Transverse colon (tissue), 4 donors: Measurements from ENCODE around the gene ABCB8. TPM values are rescaled to one million over a fixed set of nuclear protein-coding genes. Genes with fewer than 3 reads are reported as not detected.

Experiments used
- DNase-seq: peaks from one replicate; pipeline ENCODE4 v3.0.0-alpha.2; 2019
- H3K27ac ChIP-seq, 4 donors: fragments of 200-600 bp; sonication (generic); 2 replicates each; pipeline ENCODE4 v1.5.1; 2016 to 2018; ENCODE audit warnings: inconsistent platforms in 4 of 4
- H3K27me3 ChIP-seq: fragments of 200-600 bp; sonication (generic); 2 replicates; pipeline ENCODE4 v1.5.1; 2017; ENCODE audit warnings: inconsistent platforms
- H3K36me3 ChIP-seq, 4 donors: fragments of 200-600 bp; sonication (generic); 2 replicates each; pipeline ENCODE4 v1.5.1; 2017 to 2019; ENCODE audit warnings: inconsistent platforms in 4 of 4
- H3K4me1 ChIP-seq, 4 donors: fragments of 200-600 bp; sonication (generic); 2 replicates each; pipeline ENCODE4 v1.5.1; 2017 to 2020; ENCODE audit warnings: inconsistent platforms in 4 of 4
- H3K4me3 ChIP-seq, 4 donors: fragments of 200-600 bp; sonication (generic); 1 replicate in 1 of 4; 2 replicates in 3 of 4; pipeline versions ENCODE4 v1.5.1 to v1.6.1; 2017 to 2019; ENCODE audit warnings: inconsistent platforms in 4 of 4
- H3K9me3 ChIP-seq, 2 donors: fragments of 200-600 bp; sonication (generic); 2 replicates each; pipeline ENCODE4 v1.5.1; 2017 to 2019; ENCODE audit warnings: inconsistent platforms in 2 of 2
- CTCF ChIP-seq, 5 experiments: fragments of 200-600 bp in 3 of 5; fragments of 450-650 bp in 2 of 5; sonication (generic) in 3 of 5; IDR thresholded peaks; 1 replicate in 2 of 5; 2 replicates in 3 of 5; pipeline ENCODE4 v1.5.1; 2016 to 2017; ENCODE audit warnings: antibody characterized with exemption in 5 of 5, inconsistent platforms in 3 of 5, mild to moderate bottlenecking in 2 of 5, moderate library complexity in 1 of 5
- EP300 ChIP-seq: sonication (generic); formaldehyde crosslinking; IDR thresholded peaks from one replicate; pipeline ENCODE4 v1.6.1; 2017; ENCODE audit warnings: antibody characterized with exemption, low read depth
- POLR2A ChIP-seq: fragments of 450-650 bp; IDR thresholded peaks from one replicate; pipeline ENCODE4 v1.6.1; 2016; ENCODE audit warnings: antibody characterized with exemption, mild to moderate bottlenecking, moderate library complexity
- POLR2AphosphoS5 ChIP-seq, 3 donors: sonication (generic); formaldehyde crosslinking; IDR thresholded peaks; one replicate each; pipeline ENCODE4 v1.6.1; 2016; ENCODE audit warnings: antibody characterized with exemption in 3 of 3
- WGBS, 2 donors: methylation state at CpG; one replicate each; pipeline ENCODE4 v1.1.5; 2018; ENCODE audit warnings: low coverage in 1 of 2; 5-methylcytosine and 5-hydroxymethylcytosine counted together
- in situ Hi-C, 4 donors: fragments of 200-750 bp; cut with MboI; loops; one replicate each; pipeline versions ENCODE4 v1.15.0 to v1.15.1; 2017; ENCODE audit warnings: low sequenced_read_pairs in 3 of 4, low pct_ligation_motif_present in 1 of 4, low pct_unique_long_range_greater_than_20kb in 1 of 4
- intact Hi-C: fragments of 100-400 bp; cut with DNase I; formaldehyde crosslinking; loops from one replicate; pipeline ENCODE4 v1.15.1; 2023; ENCODE audit warnings: low total_unique reads
- total RNA-seq, 4 donors: library from RNA; depleted of rRNA; stranded (reverse); fragments of >200 nt; gene quantifications; one replicate each; pipeline ENCODE4 v1.1.0, GENCODE V29; 2016

Gene ABCB8
- total RNA-seq, 4 donors from 2014 or later, result 33.3 to 76.4 (median 51.4) TPM

- WGBS, 2 donors, result 67 to 79% methylated on average over 1 to 20 of the region's 27 CpGs
Observed at GRCh38 chr7:151079199-151079910, 51.1 kb downstream of the ABCB8 start.

GRCh38 chr7:151080067-151080521 lies 51.8 kb downstream of the ABCB8 start:
- Histone ChIP-seq H3K4me3 (peak overlapping the region; percentile 79 to 88 (median 80)), H3K27ac (peak overlapping the region; percentile 93 to 98 (median 97)), H3K27me3 (no peaks in the 10 kb centered on the region), H3K4me1 (peaks cover 26 to 53% (median 39%) of the 10 kb centered on the region in 4 donors), H3K9me3 (no peaks in the 10 kb centered on the region), H3K36me3 (peaks cover 0 to 4% (median 1%) of the 10 kb centered on the region in 4 donors)
- in situ Hi-C loops, result no loop called here
- no peak for DNase-seq
- no peak for TF ChIP-seq POLR2AphosphoS5 (IDR thresholded peaks at IDR 0.05)
- peak in 1 of 5 experiments; percentile 42 for TF ChIP-seq CTCF (IDR thresholded peaks at IDR 0.05)
- no peak for TF ChIP-seq EP300
- TF ChIP-seq POLR2A, result no peak
- intact Hi-C loops, result no loop called here
- WGBS, 2 donors, result 2% methylated on average over 27 of the region's 31 CpGs; no CpG with 5 or more reads in 1 of the 2 donors

More at GRCh38 chr7:151079199-151079910, 51.1 kb downstream of the ABCB8 start:
- peak overlapping the region in 3 of 4 donors; percentile 79 to 88 (median 81) for H3K4me3 ChIP-seq
- in situ Hi-C loops (no loop called here), intact Hi-C loops (no loop called here)
- H3K9me3 ChIP-seq, result no peaks in the 10 kb centered on the region
- H3K4me1 ChIP-seq, result peaks cover 26 to 52% (median 39%) of the 10 kb centered on the region in 4 donors
- H3K27me3 ChIP-seq, result no peaks in the 10 kb centered on the region
- peak overlapping the region; percentile 93 to 98 (median 97) for H3K27ac ChIP-seq
- TF ChIP-seq POLR2A, result no peak
- no peak for TF ChIP-seq CTCF (IDR thresholded peaks at IDR 0.05)
- no peak for TF ChIP-seq POLR2AphosphoS5 (IDR thresholded peaks at IDR 0.05)
- TF ChIP-seq EP300, result no peak
- no peak for DNase-seq
- H3K36me3 ChIP-seq, result peaks cover 0 to 12% (median 5%) of the 10 kb centered on the region in 4 donors

- intact Hi-C loops (no loop called here), in situ Hi-C loops (no loop called here)
- H3K4me3 ChIP-seq, result peak within 1 kb of the TSS; percentile 79 to 88 (median 80)
- peaks cover 31 to 58% (median 42%) of the 10 kb centered on the region in 4 donors for H3K4me1 ChIP-seq
- TF ChIP-seq POLR2AphosphoS5 (IDR thresholded peaks at IDR 0.05) (peak; percentile 74 to 82 (median 76)), POLR2A (peak; percentile 80), EP300 (no peak)
- WGBS, 2 donors, result 2% methylated on average over 39 of the region's 66 CpGs; no CpG with 5 or more reads in 1 of the 2 donors
- H3K36me3 ChIP-seq, result no peaks in the 10 kb centered on the region
- DNase-seq, result peak; percentile 92
- H3K27me3 ChIP-seq, result no peaks in the 10 kb centered on the region
- H3K9me3 ChIP-seq, result no peaks in the 10 kb centered on the region
- peak within 1 kb of the TSS; percentile 93 to 98 (median 97) for H3K27ac ChIP-seq
Observed at GRCh38 chr7:151080522-151081169, 52.4 kb downstream of the ABCB8 start, which contains the start of gene FASTK. FASTK (minus strand) TSS chr7:151080809; CDS start chr7:151080766, 43 bp downstream.

GRCh38 chr7:151081170-151082101 lies 53.2 kb downstream of the ABCB8 start:
- Histone ChIP-seq H3K4me1 (peaks cover 33 to 62% (median 45%) of the 10 kb centered on the region in 4 donors), H3K27ac (peak overlapping the region; percentile 93 to 98 (median 97)), H3K9me3 (no peaks in the 10 kb centered on the region), H3K36me3 (no peaks in the 10 kb centered on the region), H3K4me3 (peak overlapping the region; percentile 28 to 88 (median 80)), H3K27me3 (no peaks in the 10 kb centered on the region)
- in situ Hi-C loops (no loop called here), intact Hi-C loops (no loop called here)
- TF ChIP-seq POLR2A (no peak), CTCF (IDR thresholded peaks at IDR 0.05) (no peak), POLR2AphosphoS5 (IDR thresholded peaks at IDR 0.05) (no peak), EP300 (no peak)
- WGBS, 2 donors, result 0 to 41% methylated on average over 7 to 45 of the region's 64 CpGs
- peak; percentile 59 for DNase-seq
